ENCODE data around the gene COL23A1.

DNA sequence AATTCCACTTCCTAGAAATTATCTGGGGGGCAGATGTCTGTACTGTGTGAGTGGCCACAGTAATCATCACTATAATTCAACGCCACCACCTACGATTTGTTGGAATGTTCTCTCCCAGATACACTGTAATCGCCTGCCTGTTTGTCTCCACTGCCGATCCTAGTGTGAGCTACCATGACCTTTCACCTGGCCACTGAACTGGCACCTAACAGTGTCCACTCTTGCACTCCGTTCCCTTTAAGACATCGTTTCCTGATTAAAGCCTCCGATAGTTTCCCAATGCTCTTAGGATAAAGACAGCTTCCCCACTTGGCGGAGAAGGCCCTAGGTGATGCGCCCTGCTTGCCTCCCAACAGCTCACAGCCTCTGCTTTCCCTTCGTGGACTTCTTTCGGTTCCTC is 361.6 kb downstream of the COL23A1 start:
- TF ChIP-seq POLR2A (IDR thresholded peaks at IDR 0.05; ENCODE audit: low read length) = no peak
- TF ChIP-seq GATA1 (IDR thresholded peaks at IDR 0.05; ENCODE audit: low read depth, low read length) = no peak
